ENCODE results near the gene CAMSAP2. TPM values are rescaled to one million over a fixed set of nuclear protein-coding genes. Genes with fewer than 3 reads are reported as not detected.

Gene CAMSAP2
- total RNA-seq, 1 donor from 2014 or later: 43.9 TPM

DNA sequence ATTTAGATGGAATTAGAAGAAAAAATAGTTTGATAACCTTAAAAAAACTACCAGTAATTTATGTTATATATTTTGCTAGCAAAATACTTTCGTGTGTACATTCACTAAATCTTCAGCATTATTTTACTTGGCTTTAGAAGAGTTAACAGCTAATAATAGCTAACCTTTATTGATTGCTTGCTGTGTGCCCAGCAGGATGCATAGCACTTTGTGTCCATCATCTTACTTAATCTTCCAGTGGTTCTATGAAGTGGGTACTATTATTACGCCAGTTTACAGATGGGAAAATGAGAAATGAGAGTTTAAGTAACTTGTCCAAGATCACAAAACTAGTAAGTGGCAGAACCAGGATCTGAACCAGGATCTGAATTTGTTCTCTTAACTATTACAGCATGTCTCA, 92.4 kb downstream of the CAMSAP2 start:
- Histone ChIP-seq H3K4me1 (no peaks in the 10 kb centered on the region), H3K79me2 (ENCODE audit: low read depth) (peaks cover under 1% of the 10 kb centered on the region), H3K27me3 (no peaks in the 10 kb centered on the region), H3F3A (ENCODE audit: low read depth) (no peaks in the 10 kb centered on the region), H3K4me2 (no peak overlapping the region), H4K20me1 (ENCODE audit: low read depth) (no peaks in the 10 kb centered on the region), H3K27ac (no peak overlapping the region), H3K36me3 (no peaks in the 10 kb centered on the region), H3K9ac (no peak overlapping the region), H2AFZ (replicated peaks) (no peak overlapping the region), H3K4me3 (no peak overlapping the region), H3K9me3 (ENCODE audit: low read depth) (no peaks in the 10 kb centered on the region)
- Mint-ChIP-seq H3K27me3 (ENCODE audit: insufficient read depth, low read depth) (no peaks in the 10 kb centered on the region), H3K4me3 (no peak overlapping the region), H3K9me3 (no peaks in the 10 kb centered on the region), H3K27ac (no peak overlapping the region), H3K4me1 (peaks cover 12% of the 10 kb centered on the region), H3K36me3 (peaks cover 5% of the 10 kb centered on the region)
- DNase-seq (ENCODE audit: low spot score): no peak
- TF ChIP-seq, protein P1, sequence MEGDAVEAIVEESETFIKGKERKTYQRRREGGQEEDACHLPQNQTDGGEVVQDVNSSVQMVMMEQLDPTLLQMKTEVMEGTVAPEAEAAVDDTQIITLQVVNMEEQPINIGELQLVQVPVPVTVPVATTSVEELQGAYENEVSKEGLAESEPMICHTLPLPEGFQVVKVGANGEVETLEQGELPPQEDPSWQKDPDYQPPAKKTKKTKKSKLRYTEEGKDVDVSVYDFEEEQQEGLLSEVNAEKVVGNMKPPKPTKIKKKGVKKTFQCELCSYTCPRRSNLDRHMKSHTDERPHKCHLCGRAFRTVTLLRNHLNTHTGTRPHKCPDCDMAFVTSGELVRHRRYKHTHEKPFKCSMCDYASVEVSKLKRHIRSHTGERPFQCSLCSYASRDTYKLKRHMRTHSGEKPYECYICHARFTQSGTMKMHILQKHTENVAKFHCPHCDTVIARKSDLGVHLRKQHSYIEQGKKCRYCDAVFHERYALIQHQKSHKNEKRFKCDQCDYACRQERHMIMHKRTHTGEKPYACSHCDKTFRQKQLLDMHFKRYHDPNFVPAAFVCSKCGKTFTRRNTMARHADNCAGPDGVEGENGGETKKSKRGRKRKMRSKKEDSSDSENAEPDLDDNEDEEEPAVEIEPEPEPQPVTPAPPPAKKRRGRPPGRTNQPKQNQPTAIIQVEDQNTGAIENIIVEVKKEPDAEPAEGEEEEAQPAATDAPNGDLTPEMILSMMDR (IDR thresholded peaks at IDR 0.05): no peak
- TF ChIP-seq EZH2phosphoT487 (IDR thresholded peaks at IDR 0.05): no peak
- TF ChIP-seq EZH2 (IDR thresholded peaks at IDR 0.05): no peak

DNA sequence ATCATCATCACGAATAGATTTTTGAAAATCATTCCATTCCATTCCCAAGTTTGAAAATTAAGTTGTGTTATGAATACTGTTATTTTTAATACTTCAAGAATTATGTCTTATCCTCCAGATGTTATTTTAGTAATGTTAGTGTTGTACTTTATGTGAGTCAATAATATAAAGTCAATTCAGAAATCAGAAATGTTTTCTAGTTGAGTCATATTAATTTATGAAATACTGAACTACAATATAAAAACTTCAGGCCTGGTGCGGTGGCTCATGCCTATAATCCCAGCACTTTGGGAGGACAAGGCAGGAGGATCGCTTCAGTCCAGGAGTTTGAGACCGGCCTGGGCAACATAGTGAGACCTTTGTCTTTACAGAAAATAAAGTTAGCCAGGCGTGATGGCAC, 95.7 kb downstream of the CAMSAP2 start:
- no peak overlapping the region for H3K27ac ChIP-seq
- peaks cover 8% of the 10 kb centered on the region for H3K9me3 Mint-ChIP-seq
- peaks cover 12% of the 10 kb centered on the region for H3K36me3 Mint-ChIP-seq
- no peak overlapping the region for H3K27ac Mint-ChIP-seq
- H3K9me3 ChIP-seq (ENCODE audit: low read depth): peaks cover 9% of the 10 kb centered on the region
- H2AFZ ChIP-seq (replicated peaks): no peak overlapping the region
- peaks cover 12% of the 10 kb centered on the region for H3K4me1 Mint-ChIP-seq
- H3K4me1 ChIP-seq: no peaks in the 10 kb centered on the region
- peaks cover 8% of the 10 kb centered on the region for H3K79me2 ChIP-seq (ENCODE audit: low read depth)
- no peak overlapping the region for H3K4me2 ChIP-seq
- H3K9ac ChIP-seq: no peak overlapping the region
- H3K4me3 Mint-ChIP-seq: no peak overlapping the region
- no peaks in the 10 kb centered on the region for H3F3A ChIP-seq (ENCODE audit: low read depth)
- no peaks in the 10 kb centered on the region for H3K27me3 ChIP-seq
- no peaks in the 10 kb centered on the region for H4K20me1 ChIP-seq (ENCODE audit: low read depth)
- H3K4me3 ChIP-seq: no peak overlapping the region
- no peaks in the 10 kb centered on the region for H3K27me3 Mint-ChIP-seq (ENCODE audit: insufficient read depth, low read depth)
- DNase-seq (ENCODE audit: low spot score): no peak
- peaks cover 9% of the 10 kb centered on the region for H3K36me3 ChIP-seq
- TF ChIP-seq, protein P1 (IDR thresholded peaks at IDR 0.05): no peak
- TF ChIP-seq EZH2 (IDR thresholded peaks at IDR 0.05) (no peak), EZH2phosphoT487 (IDR thresholded peaks at IDR 0.05) (no peak)

DNA sequence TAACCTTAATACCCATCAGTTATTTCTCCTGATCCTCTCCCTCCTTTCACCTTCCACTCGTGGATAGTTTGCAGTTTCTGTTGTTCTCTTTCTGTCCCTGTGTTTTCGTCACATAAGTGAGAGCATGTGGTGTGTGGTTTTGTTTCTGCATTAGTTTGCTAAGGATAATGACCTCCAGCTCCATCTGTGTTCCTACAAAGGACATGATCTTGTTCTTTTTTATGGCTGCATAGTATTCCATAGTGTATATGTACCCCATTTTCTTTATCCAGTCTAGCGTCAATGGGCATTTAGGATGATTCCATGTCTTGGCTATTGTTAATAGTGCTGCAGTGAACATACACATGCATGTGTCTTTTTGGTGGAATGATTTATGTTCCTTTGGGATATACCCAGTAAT, 97.5 kb downstream of the CAMSAP2 start:
- H4K20me1 ChIP-seq (ENCODE audit: low read depth): no peaks in the 10 kb centered on the region
- H3F3A ChIP-seq (ENCODE audit: low read depth): no peaks in the 10 kb centered on the region
- H2AFZ ChIP-seq (replicated peaks): no peak overlapping the region
- Mint-ChIP-seq H3K36me3 (peaks cover 15% of the 10 kb centered on the region), H3K27ac (no peak overlapping the region), H3K9me3 (peaks cover 8% of the 10 kb centered on the region), H3K27me3 (ENCODE audit: insufficient read depth, low read depth) (no peaks in the 10 kb centered on the region), H3K4me3 (no peak overlapping the region), H3K4me1 (peaks cover 3% of the 10 kb centered on the region)
- H3K36me3 ChIP-seq: peaks cover 9% of the 10 kb centered on the region
- no peak overlapping the region for H3K4me3 ChIP-seq
- H3K27me3 ChIP-seq: no peaks in the 10 kb centered on the region
- no peak overlapping the region for H3K4me2 ChIP-seq
- DNase-seq (ENCODE audit: low spot score): no peak
- no peak overlapping the region for H3K27ac ChIP-seq
- H3K9me3 ChIP-seq (ENCODE audit: low read depth): peaks cover 9% of the 10 kb centered on the region
- H3K4me1 ChIP-seq: no peaks in the 10 kb centered on the region
- H3K79me2 ChIP-seq (ENCODE audit: low read depth): peaks cover 8% of the 10 kb centered on the region
- TF ChIP-seq, protein P1 (IDR thresholded peaks at IDR 0.05): no peak
- TF ChIP-seq EZH2 (IDR thresholded peaks at IDR 0.05): no peak
- no peak overlapping the region for H3K9ac ChIP-seq

Data from neural progenitor cell (in vitro differentiated cells).